ENCODE data around the gene ZBTB7C. TPM values are rescaled to one million over a fixed set of nuclear protein-coding genes. Genes with fewer than 3 reads are reported as not detected.

Gene ZBTB7C
- total RNA-seq, 1 experiment from 2014 or later = not detected

DNA sequence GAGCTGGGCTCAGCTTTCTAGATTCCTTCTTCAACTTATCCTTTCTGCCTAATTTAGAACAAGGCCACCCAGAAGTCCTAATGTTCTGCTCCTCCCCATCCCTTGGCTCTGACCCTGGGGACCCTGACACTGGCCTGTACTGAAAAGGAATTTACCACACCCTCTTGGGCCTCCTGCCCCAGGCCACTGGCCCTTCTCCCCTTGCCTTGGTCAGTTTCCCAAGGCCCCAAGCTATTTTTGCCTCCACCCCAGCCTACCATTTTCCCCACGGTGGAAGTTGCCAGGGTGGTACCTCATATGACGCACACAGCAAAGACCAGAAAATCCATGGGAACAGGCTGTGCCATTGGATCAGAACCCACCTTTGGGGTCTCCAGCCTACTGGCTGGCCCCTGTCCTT lies 72.1 kb downstream of the ZBTB7C start:
- no peak for DNase-seq
- no peak overlapping the region for H3K27ac ChIP-seq
- H3K4me1 ChIP-seq = no peaks in the 10 kb centered on the region
- no peaks in the 10 kb centered on the region for H3K9me3 ChIP-seq (replicated peaks)
- H3K27me3 ChIP-seq = no peaks in the 10 kb centered on the region
- H3K36me3 ChIP-seq = no peaks in the 10 kb centered on the region
- H3K4me3 ChIP-seq = no peak overlapping the region

DNA sequence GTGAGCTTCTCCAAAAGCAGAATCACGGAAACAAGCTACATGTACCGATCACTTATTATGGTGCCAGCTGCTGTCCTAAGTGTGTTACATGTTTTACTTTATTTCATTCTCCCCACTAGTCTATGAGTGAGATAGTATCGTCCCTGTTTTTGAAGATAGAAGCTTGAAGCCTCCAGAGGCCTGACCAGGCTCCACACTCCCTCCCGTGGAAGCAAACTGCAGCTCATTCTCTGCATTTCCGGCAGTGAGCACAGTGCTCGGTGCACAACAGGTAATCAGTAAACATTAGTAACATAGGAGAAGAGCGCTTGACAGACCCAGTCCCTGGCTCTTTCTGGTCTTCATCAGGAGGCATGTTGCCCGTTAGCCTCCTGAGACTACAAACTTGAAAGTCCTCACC lies 72.9 kb downstream of the ZBTB7C start:
- Histone ChIP-seq H3K27ac (no peak overlapping the region), H3K4me1 (no peaks in the 10 kb centered on the region), H3K9me3 (replicated peaks) (no peaks in the 10 kb centered on the region), H3K36me3 (no peaks in the 10 kb centered on the region), H3K4me3 (no peak overlapping the region), H3K27me3 (no peaks in the 10 kb centered on the region)
- DNase-seq = no peak

DNA sequence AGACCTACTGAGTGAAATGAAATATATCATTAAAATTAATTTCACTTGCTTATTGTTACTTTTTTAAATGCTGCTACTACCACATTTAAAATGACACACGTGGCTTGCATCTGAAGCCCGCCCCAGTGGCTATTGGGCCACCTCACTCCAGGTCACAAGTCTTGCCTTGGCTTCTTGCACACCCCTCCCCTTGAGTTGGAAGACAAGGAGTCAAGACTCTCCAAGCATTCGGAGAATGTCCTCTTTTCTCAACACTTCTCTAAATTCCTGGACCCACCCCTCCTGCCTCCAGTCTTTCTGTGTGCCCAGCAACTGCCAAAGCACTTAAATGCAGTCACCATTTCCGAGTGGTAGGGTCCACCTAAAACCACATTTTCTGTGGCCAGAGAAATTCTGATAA lies 73.4 kb downstream of the ZBTB7C start:
- H3K9me3 ChIP-seq (replicated peaks) = no peaks in the 10 kb centered on the region
- H3K27me3 ChIP-seq = no peaks in the 10 kb centered on the region
- no peak overlapping the region for H3K27ac ChIP-seq
- H3K36me3 ChIP-seq = no peaks in the 10 kb centered on the region
- H3K4me3 ChIP-seq = no peak overlapping the region
- no peak for DNase-seq
- no peaks in the 10 kb centered on the region for H3K4me1 ChIP-seq

DNA sequence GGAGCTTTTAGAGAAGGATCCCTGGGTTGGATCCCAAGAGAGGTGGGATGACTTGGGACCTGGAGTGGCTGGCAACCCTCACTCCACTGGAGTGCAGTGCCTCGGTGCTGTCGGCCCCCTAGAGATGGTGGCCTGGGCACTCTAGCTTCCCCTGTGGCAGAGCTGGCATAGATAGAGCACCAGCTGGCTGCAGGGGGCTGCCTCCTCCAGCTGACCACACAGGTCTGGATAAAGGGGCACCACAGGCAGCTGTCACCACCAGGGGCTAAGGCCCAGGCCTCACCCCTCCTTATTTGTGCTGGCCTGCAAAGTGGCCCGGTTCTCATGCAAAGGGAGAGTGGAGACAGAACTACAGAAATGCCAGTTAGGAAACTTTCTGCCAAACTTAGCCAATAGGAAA lies 74.3 kb downstream of the ZBTB7C start:
- no peak for DNase-seq
- no peak overlapping the region for H3K27ac ChIP-seq
- no peaks in the 10 kb centered on the region for H3K36me3 ChIP-seq
- no peaks in the 10 kb centered on the region for H3K4me1 ChIP-seq
- no peaks in the 10 kb centered on the region for H3K27me3 ChIP-seq
- H3K9me3 ChIP-seq (replicated peaks) = no peaks in the 10 kb centered on the region
- no peak overlapping the region for H3K4me3 ChIP-seq

DNA sequence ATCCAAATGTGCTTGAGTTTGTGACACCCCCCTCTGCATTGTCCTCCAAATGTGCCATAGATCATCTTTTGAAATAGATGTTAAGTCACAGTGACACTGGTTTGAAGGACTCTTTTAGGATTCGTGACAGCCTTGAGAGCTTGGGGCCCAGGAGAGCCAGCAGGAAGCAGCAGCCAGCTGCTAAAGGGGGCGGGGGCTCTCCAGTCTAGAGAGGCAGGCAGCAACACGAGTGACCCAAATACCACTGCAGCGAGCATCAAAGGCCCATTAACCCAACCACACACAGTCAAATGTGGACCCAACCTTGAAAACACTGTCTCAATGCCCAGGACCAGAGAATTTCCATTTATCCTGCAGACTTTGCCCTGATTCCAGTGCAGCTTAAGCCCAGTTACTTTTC lies 75.6 kb downstream of the ZBTB7C start:
- Histone ChIP-seq H3K9me3 (replicated peaks) (no peaks in the 10 kb centered on the region), H3K27ac (no peak overlapping the region), H3K4me3 (no peak overlapping the region), H3K4me1 (no peaks in the 10 kb centered on the region), H3K27me3 (no peaks in the 10 kb centered on the region), H3K36me3 (no peaks in the 10 kb centered on the region)
- no peak for DNase-seq

DNA sequence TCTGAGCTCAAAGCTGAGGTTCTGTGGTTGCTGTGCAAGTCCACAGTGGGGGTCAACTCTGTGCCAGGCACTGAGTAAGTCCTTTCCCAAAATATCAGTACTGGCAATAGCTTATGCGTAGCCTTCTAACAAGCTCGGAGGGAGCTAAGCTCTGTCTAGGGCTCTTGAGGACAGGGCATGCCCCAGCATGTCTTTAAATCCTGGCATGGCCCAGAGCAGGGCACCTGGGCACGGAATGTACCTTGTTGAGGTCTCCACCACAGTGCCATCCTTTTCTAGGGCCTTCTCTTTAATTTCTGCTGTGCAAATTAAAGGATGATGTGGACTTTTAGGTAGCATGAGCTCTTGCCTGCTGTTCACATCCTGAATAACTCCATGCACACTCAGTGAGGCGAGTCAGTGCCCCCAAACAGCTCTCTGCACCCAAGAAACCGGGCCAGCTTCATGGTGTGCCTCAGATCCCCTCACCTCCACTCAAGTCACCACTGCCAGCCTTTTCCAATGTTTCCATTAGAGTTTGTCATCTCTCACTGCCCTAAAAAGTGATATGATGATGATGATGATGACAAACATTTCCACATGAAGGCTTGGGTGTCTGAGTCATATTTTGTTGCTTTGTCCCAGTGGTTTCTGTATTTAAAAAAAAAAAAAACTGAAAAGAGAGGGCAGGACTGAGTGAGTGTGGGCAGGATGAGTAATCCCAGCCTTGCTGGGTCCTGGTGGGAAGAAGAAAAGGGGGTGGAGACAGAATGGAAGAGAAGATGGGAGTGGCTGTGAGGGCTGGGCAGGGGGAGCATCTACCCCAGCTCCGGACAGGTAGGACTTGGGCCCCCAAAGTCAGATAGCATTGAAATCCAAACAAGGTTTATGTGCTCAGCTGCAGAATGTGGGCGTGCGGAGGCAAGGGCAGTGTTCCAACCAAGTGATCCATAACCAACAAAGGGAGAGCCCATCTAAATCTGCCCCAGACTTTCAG lies 78.9 kb downstream of the ZBTB7C start:
- Histone ChIP-seq H3K27me3 (no peaks in the 10 kb centered on the region), H3K27ac (no peak overlapping the region), H3K4me1 (no peaks in the 10 kb centered on the region), H3K36me3 (no peaks in the 10 kb centered on the region), H3K9me3 (replicated peaks) (no peaks in the 10 kb centered on the region), H3K4me3 (no peak overlapping the region)
- no peak for DNase-seq

DNA sequence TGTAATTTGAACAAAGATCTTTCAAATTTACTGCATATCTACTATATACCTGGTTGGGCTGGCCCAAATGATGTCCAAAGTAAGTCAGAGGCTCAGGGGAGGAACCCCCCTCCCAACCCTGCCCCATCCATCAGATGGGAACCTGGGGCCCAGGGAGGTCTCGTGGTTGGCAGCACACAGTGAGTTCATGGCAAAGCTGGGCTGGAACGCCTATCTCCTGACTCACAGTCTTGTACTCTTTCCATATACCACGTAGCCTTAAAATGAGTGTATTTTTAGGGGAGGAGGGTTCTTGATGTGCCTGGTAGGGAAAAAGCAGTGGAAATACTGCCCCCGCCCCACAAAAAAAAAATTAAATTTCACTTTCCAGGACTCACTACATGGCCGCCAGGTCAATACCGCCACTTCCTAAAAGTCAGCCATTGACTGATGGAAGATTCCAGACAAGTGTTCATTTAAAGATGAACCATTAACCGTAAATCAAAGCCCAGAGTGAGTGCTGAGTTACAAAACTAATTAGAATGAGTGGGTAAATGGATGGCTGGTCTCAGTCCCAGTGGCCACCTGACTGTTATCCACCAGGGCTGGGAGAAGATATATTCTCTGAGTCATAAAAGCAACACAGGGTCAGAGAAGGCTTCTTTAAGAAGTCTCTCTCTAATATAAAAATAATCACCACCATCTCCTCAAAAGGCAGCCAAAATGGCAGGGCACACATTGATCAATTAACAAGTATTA lies 80.5 kb downstream of the ZBTB7C start:
- no peaks in the 10 kb centered on the region for H3K9me3 ChIP-seq (replicated peaks)
- H3K27ac ChIP-seq = no peak overlapping the region
- DNase-seq = no peak
- H3K4me1 ChIP-seq = no peaks in the 10 kb centered on the region
- H3K27me3 ChIP-seq = no peaks in the 10 kb centered on the region
- no peaks in the 10 kb centered on the region for H3K36me3 ChIP-seq
- H3K4me3 ChIP-seq = no peak overlapping the region

DNA sequence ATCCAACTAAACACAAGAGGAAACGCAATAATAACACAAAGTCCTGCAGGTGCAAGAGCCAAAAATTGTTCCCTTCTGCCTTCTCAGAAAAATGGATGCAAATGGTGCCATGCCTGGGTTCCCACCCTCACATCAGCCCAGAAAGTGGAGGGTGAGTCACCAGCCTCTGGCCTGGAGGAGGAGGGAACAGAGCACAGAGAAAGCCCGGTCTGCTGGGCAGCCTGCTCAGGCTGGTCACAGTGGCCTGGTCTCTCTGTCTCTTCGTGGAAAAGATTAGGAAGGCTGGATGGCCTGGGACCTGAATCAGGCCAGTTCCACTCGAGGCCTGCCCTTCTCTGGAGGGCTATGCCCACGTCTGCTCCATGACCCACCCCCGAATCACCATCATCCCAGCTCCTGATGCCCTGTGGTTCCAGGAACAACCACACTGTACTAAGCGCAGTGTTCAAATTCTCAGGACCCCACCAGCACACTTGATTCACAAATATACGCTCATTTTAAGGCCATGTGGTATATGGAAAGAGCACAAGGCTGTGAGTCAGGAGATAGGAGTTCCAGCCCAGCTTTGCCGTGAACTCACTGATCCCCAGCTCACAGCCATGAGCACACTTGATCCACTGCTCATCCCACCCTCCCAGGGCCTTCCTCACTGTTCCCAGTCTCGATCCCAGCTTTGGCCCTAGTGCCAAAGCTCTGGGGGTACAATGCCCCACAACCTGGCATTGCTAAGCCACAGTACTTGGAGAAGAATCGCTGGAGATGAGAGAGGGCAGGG lies 82.1 kb downstream of the ZBTB7C start:
- H3K36me3 ChIP-seq = no peaks in the 10 kb centered on the region
- no peaks in the 10 kb centered on the region for H3K27me3 ChIP-seq
- no peaks in the 10 kb centered on the region for H3K9me3 ChIP-seq (replicated peaks)
- DNase-seq = no peak
- H3K4me3 ChIP-seq = no peak overlapping the region
- no peaks in the 10 kb centered on the region for H3K4me1 ChIP-seq
- H3K27ac ChIP-seq = no peak overlapping the region

DNA sequence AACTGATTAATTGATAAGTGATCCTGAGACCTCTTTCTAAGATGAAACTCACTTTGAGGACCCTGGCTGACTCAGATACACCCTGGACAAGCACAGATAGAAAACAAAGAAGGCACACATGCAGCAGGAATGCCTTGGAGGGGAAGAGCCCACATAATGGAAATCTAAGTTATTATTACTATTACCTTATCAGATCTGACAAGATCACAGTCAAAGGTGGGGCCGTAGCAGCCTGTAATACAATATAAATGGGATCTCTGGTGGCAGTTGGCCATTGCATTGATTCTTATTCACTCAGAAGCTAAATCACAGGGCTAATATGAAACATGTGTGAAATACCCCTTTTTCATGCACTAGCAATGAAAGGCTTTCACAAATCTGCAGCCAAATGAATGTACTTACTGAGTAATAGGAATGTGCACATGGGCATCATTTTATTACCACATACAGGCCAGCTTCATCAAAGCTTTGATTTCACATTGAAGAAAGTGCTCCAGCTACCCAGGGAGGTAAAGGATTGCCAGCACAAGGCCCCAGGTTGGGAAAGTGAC lies 84.0 kb downstream of the ZBTB7C start:
- DNase-seq = no peak
- H3K4me1 ChIP-seq = peaks cover 4% of the 10 kb centered on the region; the same call in 1 of the 2 replicates
- H3K9me3 ChIP-seq (replicated peaks) = no peaks in the 10 kb centered on the region
- no peaks in the 10 kb centered on the region for H3K36me3 ChIP-seq
- H3K27ac ChIP-seq = no peak overlapping the region
- no peaks in the 10 kb centered on the region for H3K27me3 ChIP-seq
- no peak overlapping the region for H3K4me3 ChIP-seq

DNA sequence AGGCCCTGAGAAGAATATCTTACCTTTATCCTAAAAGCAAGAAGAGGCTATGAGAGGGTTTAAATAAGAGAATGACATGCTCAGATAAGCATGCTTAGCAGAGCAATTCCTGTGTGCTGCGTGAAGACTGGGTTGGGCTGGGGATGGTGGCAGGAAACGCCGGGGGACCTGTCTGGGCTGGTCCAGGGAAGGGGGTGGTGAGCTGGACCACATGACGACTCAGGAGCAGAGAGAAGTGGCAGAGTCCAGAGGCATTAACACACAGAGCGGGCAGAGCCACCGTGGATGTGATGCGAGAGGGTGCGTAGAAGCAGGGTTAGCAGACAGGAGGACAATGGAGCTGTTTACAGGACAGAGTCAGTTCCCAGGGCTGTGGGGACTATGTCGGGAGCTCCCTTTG lies 84.5 kb downstream of the ZBTB7C start:
- no peaks in the 10 kb centered on the region for H3K36me3 ChIP-seq
- no peak overlapping the region for H3K27ac ChIP-seq
- no peaks in the 10 kb centered on the region for H3K9me3 ChIP-seq (replicated peaks)
- no peaks in the 10 kb centered on the region for H3K27me3 ChIP-seq
- H3K4me1 ChIP-seq = peaks cover 4% of the 10 kb centered on the region; the same call in 1 of the 2 replicates
- no peak for DNase-seq
- no peak overlapping the region for H3K4me3 ChIP-seq

DNA sequence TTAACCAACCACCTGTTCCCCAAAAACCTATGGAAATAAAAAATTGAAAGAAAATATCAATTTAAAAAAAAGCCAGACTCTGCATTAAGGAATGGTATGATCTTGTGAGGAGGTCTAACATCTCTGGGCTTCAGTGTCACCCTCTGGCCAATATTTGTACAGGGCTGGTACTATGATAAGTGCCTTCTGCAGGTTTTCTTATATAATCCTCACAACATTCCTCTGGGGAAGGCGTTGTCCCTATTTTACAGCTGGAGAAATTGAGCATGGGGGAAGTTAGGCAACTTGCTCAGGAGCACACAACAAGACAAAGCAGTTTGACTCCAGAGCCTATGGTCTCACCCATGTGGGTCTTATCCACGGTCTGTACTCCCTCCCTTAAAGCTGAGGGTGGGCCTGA lies 86.0 kb downstream of the ZBTB7C start:
- H3K36me3 ChIP-seq = no peaks in the 10 kb centered on the region
- no peaks in the 10 kb centered on the region for H3K9me3 ChIP-seq (replicated peaks)
- peaks cover 4% of the 10 kb centered on the region; the same call in 1 of the 2 replicates for H3K4me1 ChIP-seq
- no peaks in the 10 kb centered on the region for H3K27me3 ChIP-seq
- H3K27ac ChIP-seq = no peak overlapping the region
- no peak for DNase-seq
- no peak overlapping the region for H3K4me3 ChIP-seq

DNA sequence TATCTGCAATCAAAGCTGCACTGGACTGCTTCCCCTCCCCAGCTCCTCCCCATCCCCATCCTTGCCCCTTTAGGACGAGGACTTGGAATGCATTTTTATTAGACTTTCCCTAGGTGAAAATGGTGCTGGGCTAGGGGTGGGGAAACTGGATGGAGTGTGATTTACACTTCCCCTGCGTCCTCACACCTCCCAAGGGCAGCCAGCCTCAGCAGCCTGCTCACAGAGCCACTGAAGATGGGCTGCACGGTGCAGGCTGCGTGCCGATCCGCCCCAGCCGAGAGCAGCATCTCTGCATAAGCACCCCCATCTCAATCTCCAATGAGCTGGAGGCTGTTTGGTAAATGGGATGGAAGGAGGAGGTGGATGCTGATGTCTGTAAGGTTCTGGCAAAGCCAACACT lies 87.6 kb downstream of the ZBTB7C start:
- Histone ChIP-seq H3K36me3 (no peaks in the 10 kb centered on the region), H3K9me3 (replicated peaks) (no peaks in the 10 kb centered on the region), H3K27me3 (no peaks in the 10 kb centered on the region), H3K4me1 (peaks cover 4% of the 10 kb centered on the region; the same call in 1 of the 2 replicates), H3K4me3 (no peak overlapping the region), H3K27ac (no peak overlapping the region)
- no peak for DNase-seq

DNA sequence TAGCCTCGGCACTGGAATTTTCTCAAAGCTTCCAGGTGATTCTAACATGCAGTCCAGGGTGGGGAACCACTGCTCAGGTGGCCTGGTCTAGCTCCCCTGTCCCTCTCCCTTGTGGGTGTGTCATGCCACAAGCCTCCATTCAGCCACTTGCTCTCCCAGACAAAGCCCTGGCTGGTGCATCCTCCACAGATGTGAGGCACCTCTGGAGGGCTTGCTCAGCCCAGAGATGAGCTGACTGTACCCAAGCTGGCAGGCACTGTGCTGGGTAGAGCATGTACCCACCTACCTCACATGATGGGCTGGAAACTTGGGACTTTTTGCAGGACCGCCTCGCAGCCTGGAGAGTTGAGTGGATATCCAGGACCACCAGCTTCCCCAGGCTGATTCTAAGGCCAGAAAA lies 88.1 kb downstream of the ZBTB7C start:
- Histone ChIP-seq H3K27ac (no peak overlapping the region), H3K9me3 (replicated peaks) (no peaks in the 10 kb centered on the region), H3K4me3 (no peak overlapping the region), H3K4me1 (peaks cover 4% of the 10 kb centered on the region; the same call in 1 of the 2 replicates), H3K36me3 (no peaks in the 10 kb centered on the region), H3K27me3 (no peaks in the 10 kb centered on the region)
- DNase-seq = no peak

DNA sequence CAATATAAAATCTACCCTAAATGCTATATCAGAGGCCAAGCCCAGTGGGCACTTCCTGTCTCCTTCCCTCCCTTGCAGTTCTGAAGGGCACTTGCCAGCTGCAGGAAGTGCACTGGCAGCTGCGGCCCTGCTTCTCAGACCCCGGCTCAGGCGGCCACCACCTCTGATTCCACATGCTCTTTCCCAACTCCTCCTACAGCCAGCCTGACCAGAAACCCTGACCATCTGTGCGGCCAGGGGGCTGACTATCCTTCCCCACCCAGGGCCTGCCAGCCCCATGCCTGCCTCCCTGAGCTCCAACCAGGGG lies 88.6 kb downstream of the ZBTB7C start:
- peak; percentile 36 to 40 for DNase-seq
- Histone ChIP-seq H3K4me3 (no peak overlapping the region), H3K27ac (no peak overlapping the region), H3K36me3 (no peaks in the 10 kb centered on the region), H3K9me3 (replicated peaks) (no peaks in the 10 kb centered on the region), H3K4me1 (peaks cover 4% of the 10 kb centered on the region; the same call in 1 of the 2 replicates), H3K27me3 (no peaks in the 10 kb centered on the region)
